Bronchial epithelial cell (primary cell): ENCODE results near the gene RBBP8. TPM values are rescaled to one million over a fixed set of nuclear protein-coding genes. Genes with fewer than 3 reads are reported as not detected.

Experiments
- DNase-seq: peaks from one replicate; pipeline ENCODE4 v3.0.0-alpha.2; 2010; ENCODE audit warnings: low read depth
- FAIRE-seq: peaks from 2 replicates; lab custom pipeline; 2011; peaks lifted over from hg19 to GRCh38; lab: Jason Lieb, UNC
- H3K27me3 ChIP-seq: 2 replicates; pipeline ENCODE4 v1.5.1; 2011; ENCODE audit warnings: low read length; ENCODE audit not compliant: control insufficient read depth, insufficient read depth
- H3K36me3 ChIP-seq: 2 replicates; pipeline ENCODE4 v1.5.1; 2011; ENCODE audit warnings: low read length; ENCODE audit not compliant: control insufficient read depth, insufficient read depth
- H3K4me3 ChIP-seq: 2 replicates; pipeline ENCODE4 v1.5.1; 2011; ENCODE audit warnings: mild to moderate bottlenecking, low read depth, low read length, control low read depth
- CTCF ChIP-seq: IDR thresholded peaks from 2 replicates; pipeline ENCODE4 v1.5.1; 2011; ENCODE audit warnings: mild to moderate bottlenecking, moderate library complexity, low read length, control low read depth, inconsistent platforms; ENCODE audit not compliant: insufficient read depth, severe bottlenecking
- total RNA-seq: library from RNA; depleted of rRNA; stranded (reverse); fragments of >200 nt; gene quantifications from 2 replicates; pipeline ENCODE4 v1.2.1, GENCODE V29; 2014

The RBBP8 gene
- total RNA-seq, 1 donor from 2014 or later, result 72.9 TPM

GRCh38 chr18:22962004-22962403 lies 28.9 kb downstream of the RBBP8 start:
- no peak for FAIRE-seq
- Histone ChIP-seq H3K27me3 (no peaks in the 10 kb centered on the region), H3K36me3 (peaks cover 12% of the 10 kb centered on the region), H3K4me3 (no peak overlapping the region)
- no peak for TF ChIP-seq CTCF
- DNase-seq, result no peak

- no peak for TF ChIP-seq CTCF
- Histone ChIP-seq H3K36me3 (peaks cover 9% of the 10 kb centered on the region), H3K27me3 (no peaks in the 10 kb centered on the region), H3K4me3 (no peak overlapping the region)
- DNase-seq, result no peak
- no peak for FAIRE-seq
Measured at GRCh38 chr18:22964116-22964515, 31.0 kb downstream of the RBBP8 start.

- Histone ChIP-seq H3K36me3 (peaks cover 9% of the 10 kb centered on the region), H3K4me3 (no peak overlapping the region), H3K27me3 (no peaks in the 10 kb centered on the region)
- TF ChIP-seq CTCF, result no peak
- no peak for FAIRE-seq
- no peak for DNase-seq
Measured at GRCh38 chr18:22964722-22965121, 31.6 kb downstream of the RBBP8 start.

DNA sequence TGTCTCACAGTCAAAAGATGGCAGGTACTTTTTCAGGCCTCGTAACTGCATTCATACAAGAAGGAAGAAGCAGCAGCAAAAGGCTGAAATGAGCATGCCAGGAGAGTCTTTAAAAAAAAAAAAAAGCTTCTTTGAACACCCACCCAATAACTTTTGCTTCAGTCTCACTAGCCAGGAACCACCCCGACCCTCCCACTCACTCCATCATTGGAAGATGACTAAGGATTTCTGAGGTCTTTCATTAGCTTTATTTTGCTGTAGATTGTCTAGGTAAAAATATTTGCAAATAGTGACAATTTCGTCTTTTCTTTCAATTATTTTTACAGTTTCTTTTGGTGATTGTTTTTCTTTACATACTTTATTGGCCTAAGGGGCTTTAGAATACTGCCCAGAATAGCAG lies 37.9 kb downstream of the RBBP8 start:
- DNase-seq (no peak), FAIRE-seq (no peak)
- TF ChIP-seq CTCF, result no peak
- Histone ChIP-seq H3K4me3 (no peak overlapping the region), H3K27me3 (no peaks in the 10 kb centered on the region), H3K36me3 (peaks cover 5% of the 10 kb centered on the region)

DNA sequence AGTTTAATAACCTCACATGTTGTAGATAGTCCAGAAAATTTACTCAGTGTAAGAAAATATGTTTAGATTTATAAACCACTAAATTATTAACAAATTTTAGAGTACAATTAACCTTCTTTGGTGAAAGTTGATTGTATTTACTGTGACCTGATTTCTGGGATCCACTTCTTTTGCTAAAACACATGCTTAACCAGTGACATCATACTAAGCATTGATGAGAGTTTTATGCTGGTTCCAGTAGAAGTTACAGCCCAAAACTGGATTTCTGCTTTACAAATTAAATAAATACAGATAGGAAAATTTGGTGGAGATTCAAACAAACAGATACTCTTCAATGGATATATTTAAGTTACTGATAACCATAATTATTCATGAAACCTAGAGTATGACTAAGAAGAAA lies 40.9 kb downstream of the RBBP8 start:
- H3K4me3 ChIP-seq, result no peak overlapping the region
- FAIRE-seq, result no peak
- H3K36me3 ChIP-seq, result peaks cover 3% of the 10 kb centered on the region
- TF ChIP-seq CTCF, result no peak
- H3K27me3 ChIP-seq, result no peaks in the 10 kb centered on the region
- no peak for DNase-seq

GRCh38 chr18:22974707-22975106 lies 41.6 kb downstream of the RBBP8 start:
- peaks cover 5% of the 10 kb centered on the region for H3K36me3 ChIP-seq
- DNase-seq, result no peak
- no peaks in the 10 kb centered on the region for H3K27me3 ChIP-seq
- no peak overlapping the region for H3K4me3 ChIP-seq
- FAIRE-seq, result no peak
- no peak for TF ChIP-seq CTCF
